Left ventricle myocardium superior (tissue), 1 donor: Measurements from ENCODE around the gene ARHGAP15. TPM values are rescaled to one million over a fixed set of nuclear protein-coding genes. Genes with fewer than 3 reads are reported as not detected.

Experiments
- ATAC-seq: fragments of 200-7000 bp; cut with Tn5 transposase; one replicate; pipeline ENCODE4 v1.9.1; 2020; ENCODE audit warnings: mild to moderate bottlenecking, moderate library complexity
- DNase-seq: peaks from one replicate; pipeline ENCODE4 v3.0.0-alpha.2; 2020
- intact Hi-C: fragments of 100-400 bp; cut with micrococcal nuclease; formaldehyde crosslinking; loops from one replicate; pipeline ENCODE4 v1.11.0; 2022
- total RNA-seq: library from RNA; stranded (reverse); fragmentation: NEBNext Ultra II Directional; extraction: Animal tissue kit (Norgen Biotek cat#: 25700); gene quantifications from one replicate; pipeline ENCODE4 v1.2.1, GENCODE V29; 2021
- donor health status: DM: no; HTN: yes; CAD: no; lungs with severe emphysema.

The ARHGAP15 gene
- total RNA-seq, 1 donor from 2014 or later, result 4.2 TPM

GRCh38 chr2:143680885-143681405 lies 551.7 kb downstream of the ARHGAP15 start:
- ATAC-seq, result no peak
- intact Hi-C loops, result no loop called here

GRCh38 chr2:143682436-143683055 lies 553.3 kb downstream of the ARHGAP15 start:
- DNase-seq (no peak), ATAC-seq (no peak)
- intact Hi-C loops, result no loop called here

More at GRCh38 chr2:143680885-143681405, 551.7 kb downstream of the ARHGAP15 start:
- no peak for DNase-seq

- intact Hi-C loops, result no loop called here
- DNase-seq (no peak), ATAC-seq (no peak)
These were observed 554.8 kb downstream of the ARHGAP15 start for GRCh38 chr2:143683977-143684376.

GRCh38 chr2:143684551-143685320 lies 555.5 kb downstream of the ARHGAP15 start:
- no peak for DNase-seq
- intact Hi-C loops, result no loop called here
- no peak for ATAC-seq

- ATAC-seq, result no peak
- no peak for DNase-seq
- intact Hi-C loops, result no loop called here
These were observed 556.3 kb downstream of the ARHGAP15 start for GRCh38 chr2:143685421-143686078.

GRCh38 chr2:143686585-143687164 lies 557.5 kb downstream of the ARHGAP15 start:
- no peak for ATAC-seq
- DNase-seq, result no peak
- intact Hi-C loops, result no loop called here

- intact Hi-C loops, result no loop called here
- no peak for ATAC-seq
- DNase-seq, result no peak
These were observed 559.0 kb downstream of the ARHGAP15 start for GRCh38 chr2:143688248-143688647.

GRCh38 chr2:143688815-143689214 lies 559.6 kb downstream of the ARHGAP15 start:
- DNase-seq, result no peak
- intact Hi-C loops, result no loop called here
- ATAC-seq, result no peak

- no peak for DNase-seq
- intact Hi-C loops, result no loop called here
- no peak for ATAC-seq
These were observed 560.3 kb downstream of the ARHGAP15 start for GRCh38 chr2:143689541-143689940.

- intact Hi-C loops, result no loop called here
- DNase-seq, result no peak
- no peak for ATAC-seq
These were observed 561.0 kb downstream of the ARHGAP15 start for GRCh38 chr2:143690235-143690634.

GRCh38 chr2:143691121-143691520 lies 561.9 kb downstream of the ARHGAP15 start:
- DNase-seq, result no peak
- ATAC-seq, result no peak
- intact Hi-C loops, result no loop called here

GRCh38 chr2:143692162-143692561 lies 562.9 kb downstream of the ARHGAP15 start:
- DNase-seq (no peak), ATAC-seq (no peak)
- intact Hi-C loops, result no loop called here

GRCh38 chr2:143692967-143693366 lies 563.7 kb downstream of the ARHGAP15 start:
- no peak for ATAC-seq
- intact Hi-C loops, result no loop called here
- DNase-seq, result no peak

GRCh38 chr2:143694335-143694734 lies 565.1 kb downstream of the ARHGAP15 start:
- DNase-seq (no peak), ATAC-seq (no peak)
- intact Hi-C loops, result no loop called here

GRCh38 chr2:143696651-143697050 lies 567.4 kb downstream of the ARHGAP15 start:
- DNase-seq (no peak), ATAC-seq (no peak)
- intact Hi-C loops, result no loop called here

GRCh38 chr2:143697744-143698143 lies 568.5 kb downstream of the ARHGAP15 start:
- no peak for ATAC-seq
- DNase-seq, result no peak
- intact Hi-C loops, result no loop called here

GRCh38 chr2:143698352-143698751 lies 569.1 kb downstream of the ARHGAP15 start:
- no peak for DNase-seq
- ATAC-seq, result no peak
- intact Hi-C loops, result no loop called here

GRCh38 chr2:143698888-143699570 lies 569.8 kb downstream of the ARHGAP15 start:
- DNase-seq (no peak), ATAC-seq (no peak)
- intact Hi-C loops, result no loop called here

GRCh38 chr2:143700865-143701264 lies 571.6 kb downstream of the ARHGAP15 start:
- intact Hi-C loops, result no loop called here
- DNase-seq (no peak), ATAC-seq (no peak)
